WERI-Rb-1 (cell line): ENCODE measurements around the gene TPRA1.

Experiments
- DNase-seq: peaks from one replicate; pipeline ENCODE4 v3.0.0-alpha.2; 2020
- H3K27ac ChIP-seq: fragments of 250-450 bp; sonication (Bioruptor Pico); 2 replicates; pipeline ENCODE4 v1.5.1; 2020; ENCODE audit warnings: mild to moderate bottlenecking, moderate library complexity
- H3K27me3 ChIP-seq: fragments of 250-450 bp; sonication (Bioruptor Pico); 2 replicates; pipeline ENCODE4 v1.5.1; 2021; ENCODE audit warnings: mild to moderate bottlenecking, low read depth, moderate library complexity; ENCODE audit not compliant: insufficient read depth, severe bottlenecking
- H3K36me3 ChIP-seq: fragments of 250-450 bp; sonication (Bioruptor Pico); 2 replicates; pipeline ENCODE4 v1.5.1; 2020; ENCODE audit warnings: mild to moderate bottlenecking, moderate library complexity
- H3K4me3 ChIP-seq: 2 replicates; pipeline ENCODE4 v1.5.1; 2011; ENCODE audit warnings: low read depth, mild to moderate bottlenecking, control low read depth, low read length
- H3K9me3 ChIP-seq: fragments of 250-450 bp; sonication (Bioruptor Pico); 2 replicates; pipeline ENCODE4 v1.5.1; 2021; ENCODE audit warnings: mild to moderate bottlenecking, moderate library complexity; ENCODE audit not compliant: severe bottlenecking
- TF ChIP-seq, protein P1 (sequence below): IDR thresholded peaks from 2 replicates; pipeline ENCODE4 v1.5.1; 2011; ENCODE audit warnings: low read depth, mild to moderate bottlenecking, control low read depth, inconsistent platforms, low read length

TPRA1 gene

DNA sequence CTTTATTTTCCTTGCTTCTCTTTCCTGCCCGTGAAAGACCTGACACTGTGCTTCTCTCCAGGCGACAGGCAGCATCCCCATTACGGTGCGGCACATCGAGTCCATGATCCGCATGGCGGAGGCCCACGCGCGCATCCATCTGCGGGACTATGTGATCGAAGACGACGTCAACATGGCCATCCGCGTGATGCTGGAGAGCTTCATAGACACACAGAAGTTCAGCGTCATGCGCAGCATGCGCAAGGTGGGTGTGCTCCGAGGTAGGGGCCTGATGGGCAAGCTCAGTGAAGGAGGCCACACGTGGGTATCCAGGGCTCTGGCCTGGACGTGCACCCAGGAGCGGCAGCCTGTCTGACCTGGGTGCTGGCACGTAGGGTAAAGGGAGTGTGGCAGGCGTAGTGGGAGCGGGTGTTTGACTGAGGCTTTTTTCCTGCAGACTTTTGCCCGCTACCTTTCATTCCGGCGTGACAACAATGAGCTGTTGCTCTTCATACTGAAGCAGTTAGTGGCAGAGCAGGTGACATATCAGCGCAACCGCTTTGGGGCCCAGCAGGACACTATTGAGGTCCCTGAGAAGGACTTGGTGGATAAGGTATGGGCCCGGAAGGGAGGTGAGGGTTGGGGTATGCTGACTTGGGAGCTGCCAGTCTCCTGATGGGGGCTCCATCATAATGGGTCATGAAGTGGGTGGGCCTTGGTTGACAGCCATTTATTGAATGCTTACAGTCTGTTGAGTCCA lies 30.3 kb upstream of the TPRA1 start:
- peaks cover 68% of the 10 kb centered on the region for H3K36me3 ChIP-seq

DNA sequence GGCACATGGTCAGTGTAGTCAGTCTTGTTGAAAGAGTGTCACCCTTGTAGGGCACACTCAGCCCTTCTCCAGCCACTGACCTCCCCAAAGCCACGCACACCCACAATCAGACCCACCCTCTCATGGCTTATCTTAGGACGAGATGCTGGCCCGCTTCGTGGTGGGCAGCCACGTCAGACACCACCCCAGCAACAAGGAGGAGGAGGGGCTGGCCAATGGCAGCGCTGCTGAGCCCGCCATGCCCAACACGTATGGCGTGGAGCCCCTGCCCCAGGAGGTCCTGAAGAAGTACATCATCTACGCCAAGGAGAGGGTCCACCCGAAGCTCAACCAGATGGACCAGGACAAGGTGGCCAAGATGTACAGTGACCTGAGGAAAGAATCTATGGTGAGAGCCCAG lies 28.4 kb upstream of the TPRA1 start:
- H3K27ac ChIP-seq = no peak overlapping the region
- no peaks in the 10 kb centered on the region for H3K27me3 ChIP-seq
- TF ChIP-seq, protein P1, sequence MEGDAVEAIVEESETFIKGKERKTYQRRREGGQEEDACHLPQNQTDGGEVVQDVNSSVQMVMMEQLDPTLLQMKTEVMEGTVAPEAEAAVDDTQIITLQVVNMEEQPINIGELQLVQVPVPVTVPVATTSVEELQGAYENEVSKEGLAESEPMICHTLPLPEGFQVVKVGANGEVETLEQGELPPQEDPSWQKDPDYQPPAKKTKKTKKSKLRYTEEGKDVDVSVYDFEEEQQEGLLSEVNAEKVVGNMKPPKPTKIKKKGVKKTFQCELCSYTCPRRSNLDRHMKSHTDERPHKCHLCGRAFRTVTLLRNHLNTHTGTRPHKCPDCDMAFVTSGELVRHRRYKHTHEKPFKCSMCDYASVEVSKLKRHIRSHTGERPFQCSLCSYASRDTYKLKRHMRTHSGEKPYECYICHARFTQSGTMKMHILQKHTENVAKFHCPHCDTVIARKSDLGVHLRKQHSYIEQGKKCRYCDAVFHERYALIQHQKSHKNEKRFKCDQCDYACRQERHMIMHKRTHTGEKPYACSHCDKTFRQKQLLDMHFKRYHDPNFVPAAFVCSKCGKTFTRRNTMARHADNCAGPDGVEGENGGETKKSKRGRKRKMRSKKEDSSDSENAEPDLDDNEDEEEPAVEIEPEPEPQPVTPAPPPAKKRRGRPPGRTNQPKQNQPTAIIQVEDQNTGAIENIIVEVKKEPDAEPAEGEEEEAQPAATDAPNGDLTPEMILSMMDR = no peak
- no peak for DNase-seq
- H3K4me3 ChIP-seq = no peak overlapping the region
- no peaks in the 10 kb centered on the region for H3K9me3 ChIP-seq
- peaks cover 87% of the 10 kb centered on the region for H3K36me3 ChIP-seq

More for the DNA sequence above, 30.3 kb upstream of the TPRA1 start:
- no peak for DNase-seq
- TF ChIP-seq, protein P1 = no peak
- H3K27me3 ChIP-seq = no peaks in the 10 kb centered on the region
- H3K27ac ChIP-seq = no peak overlapping the region
- H3K4me3 ChIP-seq = no peak overlapping the region
- H3K9me3 ChIP-seq = no peaks in the 10 kb centered on the region

DNA sequence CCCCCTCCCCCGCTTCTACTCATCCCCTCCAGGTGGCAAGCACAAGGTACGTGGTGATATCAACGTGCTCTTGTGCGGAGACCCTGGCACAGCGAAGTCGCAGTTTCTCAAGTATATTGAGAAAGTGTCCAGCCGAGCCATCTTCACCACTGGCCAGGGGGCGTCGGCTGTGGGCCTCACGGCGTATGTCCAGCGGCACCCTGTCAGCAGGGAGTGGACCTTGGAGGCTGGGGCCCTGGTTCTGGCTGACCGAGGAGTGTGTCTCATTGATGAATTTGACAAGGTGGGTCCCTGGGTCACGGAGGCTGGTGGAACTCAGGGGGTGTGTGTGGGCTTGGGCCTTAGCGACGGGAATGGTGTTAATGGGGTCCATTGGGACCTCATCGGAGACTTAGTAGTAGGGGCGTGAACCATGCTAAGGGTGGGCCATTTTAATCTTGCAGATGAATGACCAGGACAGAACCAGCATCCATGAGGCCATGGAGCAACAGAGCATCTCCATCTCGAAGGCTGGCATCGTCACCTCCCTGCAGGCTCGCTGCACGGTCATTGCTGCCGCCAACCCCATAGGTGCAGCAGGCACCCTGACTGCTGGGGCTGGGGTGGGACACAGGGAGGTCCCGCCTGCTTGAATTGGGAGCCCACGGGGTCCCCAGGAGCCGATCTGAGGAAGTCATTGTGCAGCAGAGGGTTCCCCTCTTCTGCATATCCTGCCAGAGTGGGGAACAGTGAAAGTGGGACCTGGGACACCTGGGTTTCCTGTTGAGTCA lies 26.5 kb upstream of the TPRA1 start:
- no peaks in the 10 kb centered on the region for H3K27me3 ChIP-seq
- no peak for DNase-seq
- TF ChIP-seq, protein P1 = no peak

DNA sequence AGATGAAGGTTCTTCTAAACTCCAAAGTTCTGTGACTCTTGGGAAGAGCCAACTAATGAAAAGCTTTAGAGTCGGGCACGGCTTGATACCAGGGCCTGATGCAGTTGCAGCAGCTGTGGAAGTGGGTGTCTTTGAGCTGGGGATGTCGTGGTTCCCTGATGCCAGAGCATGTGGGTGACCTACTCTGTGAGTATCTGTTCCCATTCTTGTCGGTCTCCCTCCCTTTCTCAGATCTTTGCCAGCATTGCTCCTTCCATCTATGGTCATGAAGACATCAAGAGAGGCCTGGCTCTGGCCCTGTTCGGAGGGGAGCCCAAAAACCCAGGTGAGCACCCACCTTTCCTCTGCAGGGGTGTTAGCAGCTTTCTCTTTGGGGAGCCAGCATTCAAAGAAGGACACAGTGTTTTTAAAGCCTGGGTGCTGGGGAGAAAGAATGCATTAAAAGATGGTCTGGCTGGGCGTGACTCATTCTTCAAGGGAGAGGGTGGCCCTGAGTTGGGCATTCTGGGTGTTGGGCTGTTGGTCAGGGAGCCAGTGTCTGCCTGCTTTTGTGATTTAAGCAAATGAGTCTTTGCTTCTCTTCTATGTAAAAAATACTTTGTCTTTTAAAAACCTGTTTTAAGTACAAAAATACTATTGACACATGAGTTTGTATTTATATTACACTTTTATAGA lies 25.2 kb upstream of the TPRA1 start:
- no peaks in the 10 kb centered on the region for H3K9me3 ChIP-seq
- TF ChIP-seq, protein P1 = no peak
- no peak overlapping the region for H3K4me3 ChIP-seq
- peaks cover 96% of the 10 kb centered on the region for H3K36me3 ChIP-seq
- no peaks in the 10 kb centered on the region for H3K27me3 ChIP-seq
- H3K27ac ChIP-seq = no peak overlapping the region
- no peak for DNase-seq

More for the DNA sequence above, 26.5 kb upstream of the TPRA1 start:
- no peak overlapping the region for H3K4me3 ChIP-seq
- no peak overlapping the region for H3K27ac ChIP-seq
- no peaks in the 10 kb centered on the region for H3K9me3 ChIP-seq
- H3K36me3 ChIP-seq = peaks cover 100% of the 10 kb centered on the region

DNA sequence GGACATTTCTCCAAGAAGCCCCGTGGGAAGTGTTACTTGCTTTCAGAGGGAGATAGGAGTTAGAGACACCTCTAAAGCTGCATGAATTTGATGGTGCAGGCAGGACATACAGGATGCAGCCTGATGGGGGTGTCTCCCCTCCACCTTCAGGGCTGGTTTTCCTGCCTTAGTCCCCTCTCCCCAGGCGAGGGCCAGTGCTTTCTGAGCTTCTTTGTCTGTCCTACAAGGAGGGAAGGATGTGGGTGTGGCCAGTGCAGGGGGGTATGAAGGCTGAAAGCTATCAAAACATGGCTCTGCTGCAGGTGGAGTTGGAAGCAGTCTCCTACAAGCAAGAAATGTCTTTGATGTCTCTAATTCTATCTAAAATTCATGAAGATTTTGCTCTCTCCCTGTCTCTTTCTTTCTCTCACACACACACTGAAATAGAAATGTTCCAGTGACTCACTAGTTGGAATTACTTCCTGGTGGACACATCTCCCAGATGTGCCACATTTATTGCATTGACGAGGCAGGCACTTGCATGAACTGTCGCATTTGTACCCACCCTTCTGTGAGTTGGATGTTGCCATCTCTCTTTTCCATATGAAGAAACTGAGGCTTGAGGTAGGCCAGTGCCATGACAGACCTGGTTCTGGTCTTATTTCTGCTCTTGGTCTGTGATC lies 24.5 kb upstream of the TPRA1 start:
- TF ChIP-seq, protein P1 = no peak
- Histone ChIP-seq H3K9me3 (no peaks in the 10 kb centered on the region), H3K27ac (no peak overlapping the region), H3K4me3 (no peak overlapping the region), H3K36me3 (peaks cover 96% of the 10 kb centered on the region), H3K27me3 (no peaks in the 10 kb centered on the region)
- no peak for DNase-seq
